Measurements from ENCODE around the gene TMEM141. TPM values are rescaled to one million over a fixed set of nuclear protein-coding genes. Genes with fewer than 3 reads are reported as not detected.
"Not testable (repeated sequence)": the region's sequence is repeated elsewhere in the genome, so short reads cannot be mapped to it uniquely, and the experiment has no call there.

The TMEM141 gene
- total RNA-seq, 4 donors from 2014 or later: 60.7 to 70.8 (median 66.9) TPM

- H3K27ac ChIP-seq: no peak overlapping the region
- DNase-seq (ENCODE audit: low spot score in 2 of 2): no peak
- H3K9me3 ChIP-seq: no peaks in the 10 kb centered on the region
- no peaks in the 10 kb centered on the region for H3K36me3 ChIP-seq
- no peak for TF ChIP-seq POLR2A (IDR thresholded peaks at IDR 0.05)
- no peak for TF ChIP-seq EP300 (IDR thresholded peaks at IDR 0.05)
- TF ChIP-seq, protein P1, sequence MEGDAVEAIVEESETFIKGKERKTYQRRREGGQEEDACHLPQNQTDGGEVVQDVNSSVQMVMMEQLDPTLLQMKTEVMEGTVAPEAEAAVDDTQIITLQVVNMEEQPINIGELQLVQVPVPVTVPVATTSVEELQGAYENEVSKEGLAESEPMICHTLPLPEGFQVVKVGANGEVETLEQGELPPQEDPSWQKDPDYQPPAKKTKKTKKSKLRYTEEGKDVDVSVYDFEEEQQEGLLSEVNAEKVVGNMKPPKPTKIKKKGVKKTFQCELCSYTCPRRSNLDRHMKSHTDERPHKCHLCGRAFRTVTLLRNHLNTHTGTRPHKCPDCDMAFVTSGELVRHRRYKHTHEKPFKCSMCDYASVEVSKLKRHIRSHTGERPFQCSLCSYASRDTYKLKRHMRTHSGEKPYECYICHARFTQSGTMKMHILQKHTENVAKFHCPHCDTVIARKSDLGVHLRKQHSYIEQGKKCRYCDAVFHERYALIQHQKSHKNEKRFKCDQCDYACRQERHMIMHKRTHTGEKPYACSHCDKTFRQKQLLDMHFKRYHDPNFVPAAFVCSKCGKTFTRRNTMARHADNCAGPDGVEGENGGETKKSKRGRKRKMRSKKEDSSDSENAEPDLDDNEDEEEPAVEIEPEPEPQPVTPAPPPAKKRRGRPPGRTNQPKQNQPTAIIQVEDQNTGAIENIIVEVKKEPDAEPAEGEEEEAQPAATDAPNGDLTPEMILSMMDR (IDR thresholded peaks at IDR 0.05): no peak
- WGBS, 2 donors: 76 to 92% methylated on average over 14 of the region's 14 CpGs
- peaks cover 0 to 23% (median 2%) of the 10 kb centered on the region in 4 donors for H3K4me1 ChIP-seq
- peaks cover 0 to 52% of the 10 kb centered on the region in 2 donors for H3K27me3 ChIP-seq
- no peak overlapping the region for H3K4me3 ChIP-seq
Measured at GRCh38 chr9:136765041-136765440, 26.1 kb upstream of the TMEM141 start.

DNA sequence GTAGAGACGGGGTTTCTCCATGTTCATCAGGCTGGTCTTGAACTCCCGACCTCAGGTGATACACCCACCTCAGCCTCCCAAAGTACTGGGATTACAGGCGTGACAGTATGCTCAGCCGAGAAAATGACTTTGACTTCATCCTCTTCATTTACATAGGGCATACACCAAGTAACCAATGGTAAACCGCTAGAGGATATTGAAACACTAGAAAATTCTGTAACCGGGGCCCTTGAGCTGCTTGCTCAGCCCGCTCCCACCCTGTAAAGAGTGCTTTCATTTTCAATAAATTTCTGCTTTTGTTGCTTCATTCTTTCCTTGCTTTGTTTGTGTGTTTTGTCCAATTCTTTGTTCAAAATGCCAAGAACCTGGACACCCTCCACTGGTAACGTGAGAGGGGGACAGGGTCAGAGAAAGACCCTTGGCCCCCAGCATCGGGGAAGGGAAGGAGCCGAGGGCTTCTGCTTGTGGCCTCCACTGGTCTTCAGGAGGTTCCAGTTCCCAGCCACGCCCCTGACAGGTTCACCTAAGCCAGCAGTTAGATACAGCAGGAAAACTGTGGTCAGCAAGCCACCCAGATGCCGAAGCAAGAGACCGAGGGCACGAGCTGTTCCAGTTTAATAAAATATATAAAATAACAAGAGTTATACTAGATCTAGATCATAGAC, 25.3 kb upstream of the TMEM141 start:
- DNase-seq (ENCODE audit: low spot score in 2 of 2); H3K27ac ChIP-seq; H3K4me3 ChIP-seq; H3K36me3 ChIP-seq; H3K9me3 ChIP-seq: not testable (repeated sequence)
- WGBS, 2 donors: 79 to 83% methylated on average over 14 of the region's 14 CpGs
- Histone ChIP-seq H3K4me1 (peaks cover 0 to 17% (median 2%) of the 10 kb centered on the region in 4 donors), H3K27me3 (peaks cover 0 to 45% of the 10 kb centered on the region in 2 donors)

DNA sequence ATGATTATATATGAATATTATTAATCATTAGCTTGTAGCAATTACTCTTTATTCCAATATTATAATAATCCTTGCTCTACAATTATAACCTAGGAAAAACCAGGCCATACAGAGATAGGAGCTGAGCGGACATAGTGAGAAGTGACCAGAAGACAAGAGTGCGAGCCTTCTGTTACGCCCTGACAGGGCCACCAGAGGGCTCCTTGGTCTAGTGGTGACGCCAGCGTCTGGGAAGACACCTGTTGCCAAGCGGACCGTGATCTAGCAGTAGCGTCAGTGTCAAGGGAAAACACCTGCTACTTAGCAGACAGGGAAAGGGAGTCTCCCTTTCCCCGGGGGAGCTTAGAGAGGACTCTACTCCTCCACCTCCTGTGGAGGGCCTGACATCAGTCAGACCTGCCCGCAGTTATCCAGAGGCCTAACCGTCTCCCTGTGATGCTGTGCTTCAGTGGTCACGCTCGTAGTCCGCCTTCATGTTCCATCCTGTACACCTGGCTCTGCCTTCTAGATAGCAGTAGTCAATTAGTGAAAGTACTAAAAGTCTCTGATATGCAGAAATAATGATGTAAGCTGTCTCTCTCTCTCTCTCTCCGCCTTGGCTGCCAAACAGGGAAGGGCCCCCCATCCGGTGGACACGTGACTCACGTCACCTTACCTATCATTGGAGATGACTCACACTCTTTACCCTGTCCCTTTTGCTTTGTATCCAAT, 24.6 kb upstream of the TMEM141 start:
- TF ChIP-seq, protein P1 (IDR thresholded peaks at IDR 0.05): peak in 3 of 5 experiments; percentile 19 to 27 (median 23)
- H3K4me1 ChIP-seq: peaks cover 0 to 13% (median 0%) of the 10 kb centered on the region in 4 donors
- H3K27me3 ChIP-seq: peaks cover 0 to 43% of the 10 kb centered on the region in 2 donors
- peak in 1 of 2 donors; percentile 34 for DNase-seq (ENCODE audit: low spot score in 2 of 2)
- H3K36me3 ChIP-seq, H3K9me3 ChIP-seq, H3K4me3 ChIP-seq, H3K27ac ChIP-seq: not testable (repeated sequence)
- WGBS, 2 donors: 39 to 41% methylated on average over 18 of the region's 18 CpGs

DNA sequence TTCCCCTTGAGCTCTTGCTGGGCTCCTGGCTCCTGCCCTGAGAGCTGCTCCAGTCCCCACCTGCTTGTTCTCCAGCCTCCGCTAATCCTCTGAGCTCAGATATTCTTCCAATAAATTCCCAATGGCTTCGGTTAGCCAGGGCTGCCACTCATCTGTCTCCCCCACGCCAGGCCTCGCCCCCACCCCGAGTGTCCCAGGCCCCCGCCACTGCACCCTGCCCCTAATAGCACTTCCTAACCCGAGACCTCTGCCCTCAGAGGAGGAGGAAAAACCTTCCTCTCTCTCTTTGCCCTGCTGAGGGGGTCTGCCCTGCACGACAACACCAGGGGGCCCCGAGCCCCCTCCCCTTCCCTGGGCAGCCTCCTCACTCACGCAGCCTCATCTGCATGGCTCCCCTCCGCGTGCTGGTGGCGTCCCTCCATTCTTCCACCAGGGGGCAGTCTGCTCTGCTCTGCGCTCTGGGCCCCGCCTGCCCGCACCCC, 21.4 kb upstream of the TMEM141 start:
- Histone ChIP-seq H3K4me3 (no peak overlapping the region), H3K27ac (no peak overlapping the region), H3K27me3 (peaks cover 0 to 13% of the 10 kb centered on the region in 2 donors), H3K36me3 (no peaks in the 10 kb centered on the region), H3K9me3 (peaks cover 0 to 7% (median 0%) of the 10 kb centered on the region in 4 donors), H3K4me1 (peaks cover 0 to 4% (median 0%) of the 10 kb centered on the region in 4 donors)
- WGBS, 2 donors: 17 to 22% methylated on average over 6 to 15 of the region's 16 CpGs
- TF ChIP-seq POLR2A (IDR thresholded peaks at IDR 0.05): no peak
- TF ChIP-seq EP300 (IDR thresholded peaks at IDR 0.05): no peak
- TF ChIP-seq, protein P1 (IDR thresholded peaks at IDR 0.05): peak; percentile 19 to 57 (median 40)
- no peak for DNase-seq (ENCODE audit: low spot score in 2 of 2)

DNA sequence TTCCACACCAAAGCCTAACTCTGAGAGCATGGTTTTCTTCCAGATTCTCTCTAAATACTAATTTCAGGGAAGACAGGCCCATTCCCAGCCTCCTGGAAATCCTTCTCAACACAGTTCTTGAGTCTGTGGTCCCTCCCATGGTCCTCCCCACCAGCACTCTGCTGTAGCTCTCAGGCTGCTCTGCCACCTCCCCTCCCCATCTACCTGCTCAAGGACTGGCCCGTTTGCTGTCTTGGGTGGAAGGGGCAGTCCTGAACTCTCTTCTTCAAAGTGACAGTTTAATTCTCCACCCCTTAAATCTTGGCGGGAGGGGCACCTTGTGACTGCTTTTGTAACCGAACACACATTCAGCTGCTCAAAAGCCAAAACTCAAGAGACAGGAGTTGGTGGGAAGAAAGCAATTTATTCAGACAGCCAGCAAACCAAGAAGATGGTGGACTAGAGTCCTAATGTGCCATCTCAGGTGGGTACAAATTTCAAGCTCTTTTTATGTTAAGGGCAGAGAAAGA, 19.2 kb upstream of the TMEM141 start:
- Histone ChIP-seq H3K4me1 (peaks cover 0 to 4% (median 0%) of the 10 kb centered on the region in 4 donors), H3K9me3 (peaks cover 0 to 7% (median 0%) of the 10 kb centered on the region in 4 donors), H3K4me3 (no peak overlapping the region), H3K27me3 (peaks cover 0 to 11% of the 10 kb centered on the region in 2 donors), H3K27ac (no peak overlapping the region), H3K36me3 (no peaks in the 10 kb centered on the region)
- 70 to 77% methylated on average over 3 of the region's 3 CpGs for WGBS, 2 donors
- TF ChIP-seq, protein P1 (IDR thresholded peaks at IDR 0.05): no peak
- no peak for TF ChIP-seq POLR2A (IDR thresholded peaks at IDR 0.05)
- no peak for TF ChIP-seq EP300 (IDR thresholded peaks at IDR 0.05)
- no peak for DNase-seq (ENCODE audit: low spot score in 2 of 2)
